ENCODE data around the gene BCAS3.

GRCh38 chr17:60729854-60730253 is 52.2 kb downstream of the BCAS3 start:
- no peak for TF ChIP-seq CTCF (IDR thresholded peaks at IDR 0.05; ENCODE audit: low read depth, low read length, poor library complexity, severe bottlenecking)
- no peak for TF ChIP-seq EZH2phosphoT487 (IDR thresholded peaks at IDR 0.05; ENCODE audit: borderline replicate concordance, low read length)

All from DOHH2 (cell line).